NCI-H2196 (cell line): Measurements from ENCODE around the gene CAST.
"Not testable (repeated sequence)": the region's sequence is repeated elsewhere in the genome, so short reads cannot be mapped to it uniquely, and the experiment has no call there.

ENCODE experiments used
- DNase-seq: peaks from one replicate; lab custom pipeline; 2025; ENCODE audit not compliant: unreplicated experiment; lab: John Stamatoyannopoulos, UW

CAST gene

DNA sequence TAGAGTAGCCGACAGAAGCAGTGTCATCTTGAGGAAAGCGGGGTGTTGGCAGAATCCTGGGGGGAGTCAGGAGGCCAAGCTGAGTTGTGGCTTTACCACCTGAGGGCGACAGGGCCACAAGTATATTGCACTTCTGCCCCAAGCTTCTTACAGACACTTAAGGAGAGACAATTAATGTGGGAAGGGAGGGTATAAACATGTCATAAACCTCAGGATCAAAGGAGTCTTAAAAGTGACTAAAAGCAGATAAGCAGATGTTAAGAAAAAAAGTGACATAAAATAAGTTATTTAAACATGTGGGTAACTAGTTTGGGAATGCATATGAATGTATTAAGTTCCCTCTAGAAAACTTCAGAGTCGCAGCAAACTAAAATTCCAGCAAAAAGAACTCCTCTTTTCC lies 81.6 kb downstream of the CAST start:
- no peak for DNase-seq

DNA sequence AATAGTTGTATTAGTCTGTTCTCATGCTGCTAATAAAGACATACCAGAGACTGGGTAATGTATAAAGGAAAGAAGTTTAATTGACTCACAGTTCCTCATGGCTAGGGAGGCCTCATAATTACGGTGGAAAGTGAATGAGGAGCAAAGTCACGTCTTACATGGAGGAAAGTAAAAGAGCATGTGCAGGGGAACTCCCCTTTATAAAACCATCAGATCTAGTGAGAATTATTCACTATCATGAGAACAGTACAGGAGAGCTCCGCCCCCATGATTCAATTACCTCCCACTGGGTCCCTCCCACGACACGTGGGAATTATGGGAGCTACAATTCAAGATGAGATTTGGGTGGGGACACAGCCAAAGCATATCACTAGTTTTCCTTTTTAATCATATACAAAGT lies 82.0 kb downstream of the CAST start:
- DNase-seq, result not testable (repeated sequence)

DNA sequence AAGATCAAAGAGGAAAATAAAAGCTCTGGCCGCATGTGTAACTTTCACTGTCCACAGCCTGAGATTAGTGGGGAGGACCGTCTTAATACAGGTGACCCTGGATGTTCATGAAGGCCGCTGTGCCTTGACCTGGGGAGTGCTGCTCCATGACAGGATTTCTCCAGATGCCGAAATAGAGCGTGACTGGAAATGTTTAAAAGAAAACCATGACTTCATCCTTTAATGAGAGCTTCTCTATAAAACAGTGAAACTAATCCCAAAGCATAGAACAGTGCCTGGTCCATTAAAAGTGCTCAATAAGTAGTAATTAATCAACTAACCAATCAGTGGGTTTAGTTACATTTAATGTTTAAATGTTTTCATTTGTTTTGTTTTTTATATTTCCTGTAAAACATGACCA lies 82.8 kb downstream of the CAST start:
- DNase-seq, result no peak

DNA sequence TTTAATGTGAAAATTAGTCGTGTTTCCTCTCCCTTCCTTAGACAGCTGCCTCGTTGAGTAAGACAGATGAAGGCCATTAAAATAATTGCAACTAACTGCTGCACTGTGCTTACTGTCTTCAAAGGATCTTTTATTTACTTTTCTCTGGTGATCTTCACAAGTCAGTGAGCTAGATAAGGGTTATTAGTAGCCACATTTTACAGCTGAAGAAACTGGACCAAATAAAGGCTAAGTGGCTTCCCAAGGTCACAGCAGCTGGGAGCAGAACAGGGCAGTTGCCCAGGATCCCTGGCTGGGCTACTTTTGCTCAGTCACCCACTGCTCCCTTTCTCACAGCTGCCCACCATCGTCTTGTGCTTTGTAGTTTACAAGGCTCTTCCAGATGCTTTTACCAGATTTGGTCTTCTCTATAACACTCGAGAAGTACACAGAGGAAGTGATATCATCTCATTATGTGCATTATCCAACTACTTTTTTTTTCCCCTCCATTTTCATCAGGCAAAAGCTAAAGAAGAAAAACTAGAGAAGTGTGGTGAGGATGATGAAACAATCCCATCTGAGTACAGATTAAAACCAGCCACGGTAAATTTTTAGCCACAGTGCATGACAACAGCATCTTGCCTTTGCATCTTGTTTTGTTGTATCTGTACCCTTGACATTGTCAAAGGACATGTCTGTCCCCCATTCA lies 83.8 kb downstream of the CAST start:
- no peak for DNase-seq

DNA sequence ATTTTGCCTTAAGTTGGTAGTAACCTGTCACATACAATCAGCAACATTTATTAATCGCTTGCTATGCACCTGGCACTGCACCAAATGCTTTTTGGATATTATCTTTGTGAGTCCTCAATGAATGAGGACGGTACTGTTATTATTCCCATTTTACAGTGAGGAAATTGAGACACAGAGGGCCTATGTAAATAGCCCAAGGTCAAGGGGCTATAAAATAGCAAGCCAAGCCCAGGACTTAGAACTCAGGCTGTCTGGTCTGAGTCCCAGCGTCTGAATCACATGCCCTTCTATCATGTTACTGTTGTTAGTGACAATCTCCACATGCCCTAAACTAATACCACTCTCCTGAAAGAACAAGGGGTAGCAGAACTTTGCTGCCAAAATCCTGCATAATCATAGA lies 85.5 kb downstream of the CAST start:
- no peak for DNase-seq

DNA sequence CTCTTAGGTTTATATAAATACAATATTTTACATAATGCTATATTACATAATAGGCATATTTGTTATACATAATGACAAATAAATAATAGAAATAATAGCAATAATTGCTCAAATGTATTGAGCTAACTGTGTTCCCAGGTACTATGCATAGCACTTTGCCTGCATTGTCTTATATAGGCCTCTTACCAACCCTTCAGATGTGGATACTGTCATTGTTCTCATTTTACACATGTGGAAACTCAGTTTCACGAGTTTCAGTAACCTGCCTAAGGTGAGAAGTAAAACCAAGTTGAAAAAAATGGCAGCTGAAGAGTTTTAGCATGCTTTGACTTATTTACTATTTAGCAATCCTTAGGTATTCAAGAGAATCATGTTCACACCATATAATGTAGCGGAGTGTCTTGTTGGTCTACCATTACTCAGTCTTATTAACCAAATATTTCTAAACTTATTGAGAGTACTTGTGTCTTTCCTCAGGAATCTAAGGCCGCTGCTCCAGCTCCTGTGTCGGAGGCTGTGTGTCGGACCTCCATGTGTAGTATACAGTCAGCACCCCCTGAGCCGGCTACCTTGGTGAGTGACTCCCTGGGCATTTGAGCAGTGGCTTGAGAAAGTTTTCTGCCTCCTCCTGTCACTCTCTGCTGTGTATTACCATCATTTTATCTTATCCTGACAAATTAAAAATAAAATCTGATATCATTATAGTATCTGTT lies 88.1 kb downstream of the CAST start:
- no peak for DNase-seq

DNA sequence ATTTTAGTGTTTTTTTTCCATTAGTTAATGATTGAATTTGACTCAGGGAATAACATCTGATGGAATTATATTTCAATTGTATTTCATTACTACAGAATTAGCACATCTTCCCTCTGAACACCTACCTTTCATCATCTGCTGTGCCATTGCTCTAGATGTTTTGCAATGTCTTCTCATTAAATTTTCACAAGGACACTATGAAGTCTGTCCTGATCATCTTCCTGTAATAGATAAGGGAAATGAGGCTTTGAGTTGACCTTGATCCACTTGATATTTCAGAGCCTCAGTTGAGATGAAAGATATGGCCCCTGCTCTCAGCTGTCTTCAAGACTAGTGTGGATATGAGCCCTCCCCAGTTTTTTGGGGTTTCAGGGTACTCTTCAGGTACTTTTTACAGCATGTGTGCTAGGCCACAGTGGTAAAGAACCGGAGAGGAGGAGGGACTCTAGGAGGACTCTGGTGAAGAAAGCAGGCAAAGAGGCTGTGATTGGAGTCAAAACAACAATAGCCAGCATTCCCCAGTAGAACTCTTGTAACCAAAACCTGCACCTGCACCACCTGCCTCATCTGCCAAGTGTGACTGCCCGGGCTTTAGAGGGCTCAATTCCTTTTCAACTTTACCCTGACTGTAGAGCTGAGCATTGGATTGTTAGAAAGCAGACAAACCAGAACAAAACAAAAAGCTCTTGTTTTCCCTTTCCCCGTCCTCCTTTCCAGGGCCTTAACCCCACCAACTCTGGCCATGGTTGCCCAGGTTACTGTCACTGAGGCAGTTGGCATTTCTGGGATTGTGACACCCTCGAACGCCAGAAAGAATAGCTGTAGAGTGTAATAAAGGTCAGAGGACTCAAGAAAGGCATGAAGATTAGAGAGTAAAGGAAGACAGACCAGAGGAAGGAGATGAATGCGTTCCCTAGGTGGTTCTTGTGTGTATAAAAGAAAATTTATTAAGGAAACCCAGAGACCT lies 89.3 kb downstream of the CAST start:
- no peak for DNase-seq

DNA sequence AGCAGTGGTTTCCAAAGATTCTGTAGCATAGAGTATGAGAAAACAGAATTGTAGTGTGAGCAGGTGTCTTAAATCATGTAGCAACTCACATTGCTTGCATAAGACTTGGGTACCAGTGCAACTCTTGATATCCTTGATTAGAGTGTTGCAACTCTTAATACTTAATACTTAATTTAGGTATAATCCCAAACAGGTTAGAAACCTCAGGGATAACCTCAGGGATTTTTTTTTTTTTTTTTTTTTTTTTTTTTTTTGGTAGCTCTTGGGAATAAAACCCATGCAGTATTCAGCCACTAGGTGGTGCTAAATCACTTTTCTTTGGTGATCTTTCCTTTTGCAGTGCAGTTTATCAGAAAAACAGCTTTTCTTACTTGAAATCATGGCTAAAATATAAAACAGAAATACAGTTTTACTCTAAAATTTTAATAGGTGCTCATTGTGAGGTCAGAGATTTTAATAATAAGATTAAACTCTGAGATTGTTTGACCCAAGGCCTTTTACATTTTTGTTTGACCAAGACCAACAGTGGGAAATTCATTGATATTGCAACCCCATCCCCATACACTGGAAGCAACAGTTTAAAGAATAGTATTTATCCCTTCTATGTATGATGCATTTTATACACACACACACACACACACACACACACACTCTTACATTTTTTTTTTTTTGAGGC lies 90.3 kb downstream of the CAST start:
- peak; percentile 59 for DNase-seq

DNA sequence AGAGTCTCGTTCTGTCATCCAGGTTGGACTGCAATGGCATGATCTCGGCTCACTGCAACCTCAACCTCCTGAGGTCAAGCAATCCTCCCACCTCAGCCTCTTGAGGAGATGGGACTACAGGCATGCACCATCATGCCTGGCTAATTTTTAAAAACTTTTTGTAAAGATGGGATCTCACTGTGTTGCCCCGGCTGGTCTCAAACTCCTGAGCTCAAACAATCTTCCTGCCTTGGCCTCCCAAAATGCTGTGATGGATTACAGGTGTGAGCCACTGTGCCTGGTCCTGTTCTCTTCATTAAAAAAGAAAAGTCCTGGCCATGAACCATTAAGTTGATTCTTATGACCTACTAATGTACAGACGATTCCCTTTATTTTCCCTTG lies 90.8 kb downstream of the CAST start:
- no peak for DNase-seq

DNA sequence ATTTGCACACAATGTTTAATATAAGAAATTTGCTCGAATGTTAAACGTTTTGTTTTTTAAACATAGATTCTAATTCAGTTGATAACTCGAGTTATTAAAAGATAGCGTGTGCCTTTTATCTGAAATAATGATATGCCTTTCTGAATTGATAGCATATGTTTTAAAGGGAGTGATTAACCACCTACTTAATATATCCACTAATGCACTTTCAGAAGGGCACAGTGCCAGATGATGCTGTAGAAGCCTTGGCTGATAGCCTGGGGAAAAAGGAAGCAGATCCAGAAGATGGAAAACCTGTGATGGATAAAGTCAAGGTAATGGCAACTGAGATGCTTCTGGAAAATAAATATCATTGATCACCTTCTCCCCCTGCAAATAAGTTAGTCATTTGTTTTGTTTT lies 91.7 kb downstream of the CAST start:
- DNase-seq, result no peak

DNA sequence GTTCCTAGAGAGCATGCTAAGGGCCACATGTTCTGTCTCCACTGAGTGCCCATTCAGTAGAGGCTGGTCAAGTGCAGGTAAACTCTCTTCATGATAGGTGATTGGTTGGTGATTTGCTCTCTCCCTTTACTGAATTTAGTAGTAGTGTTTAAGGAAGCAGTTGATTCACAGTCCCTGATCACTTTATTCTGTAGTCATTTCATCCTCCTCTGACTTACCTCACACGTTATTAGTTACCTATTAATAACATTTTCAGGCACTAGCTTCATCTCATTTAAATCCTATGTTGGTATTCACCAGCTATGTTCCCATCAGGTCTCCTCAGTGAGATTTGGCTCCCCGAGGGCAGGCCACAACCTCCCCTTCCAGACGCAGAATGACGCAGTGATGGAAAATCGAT lies 93.7 kb downstream of the CAST start:
- DNase-seq, result no peak

DNA sequence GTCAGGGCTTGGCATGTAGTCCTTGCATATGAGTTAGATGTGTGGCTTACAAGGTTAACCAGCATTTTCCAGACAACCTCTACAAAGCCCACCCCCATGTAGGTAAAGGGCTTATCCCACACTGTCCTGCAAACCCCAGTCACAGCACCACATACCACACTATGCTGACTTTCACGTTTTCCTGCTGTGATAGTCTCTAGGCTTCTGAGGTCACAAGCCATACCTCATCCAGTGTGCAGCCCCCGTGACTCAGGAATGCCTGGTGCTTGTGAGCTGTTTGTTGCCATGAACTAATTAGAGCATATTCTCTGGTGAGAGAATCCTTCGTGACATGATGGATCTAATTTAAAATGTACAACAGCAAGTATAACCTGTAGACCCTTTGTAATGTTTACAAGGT lies 94.8 kb downstream of the CAST start:
- DNase-seq, result no peak

DNA sequence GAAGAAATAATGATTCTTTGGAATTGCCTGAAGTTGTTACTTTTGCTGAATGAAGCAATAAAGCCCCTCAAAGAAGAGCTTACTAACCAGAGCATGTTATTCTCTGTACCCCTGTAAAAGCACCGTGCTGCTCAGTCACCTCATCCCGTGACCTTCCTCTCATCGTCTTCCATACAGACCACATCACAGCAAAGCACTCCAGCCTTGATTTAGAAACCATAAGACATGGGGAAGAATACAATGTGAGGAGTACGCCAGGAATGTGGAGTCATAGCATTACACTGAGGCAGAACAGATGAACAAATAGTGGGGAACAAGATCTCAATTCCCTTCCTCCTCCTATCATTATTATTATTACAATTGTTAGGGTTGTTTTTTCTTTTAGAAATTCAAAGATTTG lies 96.4 kb downstream of the CAST start:
- no peak for DNase-seq

DNA sequence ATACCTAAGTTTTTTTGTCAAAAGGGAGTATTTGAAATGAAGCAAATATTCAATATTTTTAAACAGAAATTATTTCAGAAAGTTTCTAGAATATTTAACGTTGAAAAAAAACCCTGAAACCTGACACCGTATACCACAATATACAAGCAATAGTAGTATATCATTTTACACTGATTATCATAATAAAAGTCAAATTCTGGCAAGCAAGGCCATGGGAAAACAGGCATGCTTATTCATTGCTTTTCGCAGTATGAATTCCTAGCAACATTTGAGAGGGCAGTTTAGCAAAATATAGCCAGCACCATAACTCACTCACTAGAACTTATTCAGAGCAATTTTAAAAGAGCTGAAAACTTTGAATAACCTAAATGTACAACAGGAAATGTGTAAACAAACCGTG lies 99.4 kb downstream of the CAST start:
- no peak for DNase-seq

DNA sequence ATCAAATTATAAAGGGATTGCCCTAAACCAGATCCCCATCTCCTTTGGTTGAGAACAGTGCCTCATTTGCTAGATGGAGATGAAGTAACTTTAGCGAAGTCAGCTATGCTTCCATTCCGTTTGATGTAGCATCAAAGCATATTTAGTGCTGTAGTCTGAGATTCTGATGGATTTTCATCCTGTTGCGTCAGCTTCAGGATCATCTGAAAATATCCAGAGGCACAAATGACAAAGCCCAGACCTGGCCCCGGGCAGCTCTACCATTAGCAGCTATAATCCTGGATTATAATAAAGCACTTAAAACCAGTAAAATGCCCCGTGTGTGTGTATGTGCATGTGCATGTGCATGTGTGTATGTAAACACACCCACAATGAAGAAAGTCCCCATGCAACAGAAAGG lies 100.8 kb downstream of the CAST start:
- DNase-seq, result no peak

DNA sequence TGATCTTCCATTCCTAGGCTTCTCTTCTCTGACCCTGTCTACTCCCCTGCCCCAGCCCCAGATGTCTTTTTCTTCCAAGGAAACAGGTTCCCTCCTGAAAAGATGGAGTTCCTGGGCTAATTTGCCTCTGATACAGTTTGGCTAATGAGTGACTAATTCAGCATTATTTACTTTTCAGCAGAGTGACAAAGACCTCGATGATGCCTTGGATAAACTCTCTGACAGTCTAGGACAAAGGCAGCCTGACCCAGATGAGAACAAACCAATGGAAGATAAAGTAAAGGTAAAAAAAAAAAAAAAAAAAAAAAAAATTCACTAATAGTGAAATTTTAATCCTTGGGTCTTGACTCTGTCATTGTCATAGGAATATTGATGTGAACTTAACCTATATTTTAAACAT lies 102.9 kb downstream of the CAST start:
- no peak for DNase-seq

DNA sequence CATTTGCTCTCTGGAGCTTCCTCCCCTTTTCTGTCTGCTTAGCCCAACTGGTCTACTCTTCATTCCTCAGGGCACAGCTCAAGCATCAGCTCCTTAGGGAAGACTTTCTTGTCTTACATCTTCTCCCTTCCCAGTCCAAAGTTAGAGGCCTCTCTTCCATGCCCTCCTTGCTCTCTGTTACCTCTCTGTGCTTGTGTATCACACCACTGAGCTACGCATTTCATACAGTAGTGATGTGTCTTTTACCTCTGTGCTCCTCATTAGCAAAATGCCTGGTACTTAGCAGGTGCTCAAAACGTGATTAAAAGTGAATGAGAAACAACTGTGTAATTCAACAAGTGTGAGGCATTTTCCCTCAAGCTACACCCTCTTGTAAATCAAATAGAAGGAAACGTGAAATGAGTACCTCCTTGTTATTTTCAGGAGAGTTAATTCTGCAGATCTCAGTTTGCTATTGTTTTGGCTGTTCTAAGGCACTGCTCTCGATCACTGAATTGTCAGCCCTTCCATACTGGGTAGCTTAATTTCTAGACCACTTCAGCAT lies 106.6 kb downstream of the CAST start:
- no peak for DNase-seq

DNA sequence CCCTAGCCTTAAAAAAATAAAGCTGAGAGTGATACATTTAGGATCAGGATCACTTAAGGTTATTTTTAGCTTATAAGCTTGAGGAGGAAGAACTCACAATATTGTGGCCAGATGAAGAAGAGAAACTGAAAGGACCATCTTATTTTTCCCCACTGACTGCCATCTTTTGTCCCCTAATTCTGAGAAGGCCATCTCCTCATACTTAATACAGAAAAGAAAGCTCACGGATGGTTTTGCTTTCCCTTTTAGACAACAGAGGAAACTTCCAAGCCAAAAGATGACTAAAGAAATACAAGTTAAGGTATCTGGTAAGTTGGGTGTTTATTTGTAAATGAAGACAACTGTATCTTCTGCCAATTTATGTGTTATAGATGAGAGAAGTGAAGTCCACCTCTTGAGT lies 109.2 kb downstream of the CAST start:
- DNase-seq, result no peak

DNA sequence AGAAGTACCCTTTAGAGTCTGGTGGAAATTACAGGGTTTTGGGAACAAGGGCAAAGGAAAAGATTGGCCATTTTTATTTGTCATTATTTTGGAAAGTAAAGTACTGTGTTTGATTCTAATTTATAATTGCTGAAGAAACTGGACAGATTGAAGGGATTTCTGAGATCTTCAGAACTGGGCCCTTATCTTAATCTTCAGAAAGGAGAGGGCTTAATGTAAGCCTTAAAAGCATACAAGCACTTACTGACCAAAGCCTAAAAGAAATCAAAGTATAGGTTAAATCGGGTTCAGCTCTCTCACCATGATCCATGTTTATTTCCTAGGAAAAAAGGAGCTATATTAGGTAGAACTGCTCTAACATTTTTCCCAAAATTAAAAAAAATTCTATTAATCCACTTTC lies 109.9 kb downstream of the CAST start:
- DNase-seq, result no peak

DNA sequence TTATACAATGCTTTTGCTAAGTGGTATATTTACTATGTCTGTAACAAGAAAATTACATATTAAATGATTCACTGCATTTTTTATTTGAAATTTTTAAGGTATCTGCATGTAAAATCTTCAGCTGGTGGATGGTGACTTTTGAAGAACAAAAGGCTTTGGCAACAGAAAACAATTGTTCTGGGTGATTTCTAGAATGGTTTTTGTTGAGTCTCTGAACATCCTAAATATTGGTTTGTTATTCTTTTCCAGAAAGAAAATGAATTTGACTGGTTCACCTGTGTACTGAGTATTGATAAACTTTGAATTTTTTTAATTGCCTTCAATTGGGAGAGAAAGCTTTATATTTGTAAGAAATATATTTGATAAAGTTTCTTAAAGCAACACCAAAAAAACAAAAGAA lies 110.4 kb downstream of the CAST start:
- DNase-seq, result no peak

DNA sequence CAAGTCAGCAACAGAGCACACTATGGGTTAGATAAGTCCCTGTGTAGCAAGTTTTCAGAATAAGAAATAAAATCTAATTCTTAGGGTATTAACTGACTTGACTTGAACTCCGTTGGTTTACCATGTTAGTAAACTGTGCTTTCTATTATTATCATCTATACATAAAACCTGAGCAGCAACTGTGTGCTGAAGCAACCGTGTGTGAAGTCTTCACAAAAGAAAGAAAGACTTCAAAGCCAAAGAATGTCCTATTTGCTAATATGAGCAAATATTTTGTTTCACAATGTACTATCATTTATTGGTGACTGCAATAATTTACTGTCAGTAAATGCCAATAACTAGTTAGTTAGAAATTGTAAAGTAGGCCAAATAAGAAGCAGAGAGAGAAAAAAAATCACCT lies 112.9 kb downstream of the CAST start:
- DNase-seq, result no peak
